ENCODE results near the gene TTC39B.

The TTC39B gene

DNA sequence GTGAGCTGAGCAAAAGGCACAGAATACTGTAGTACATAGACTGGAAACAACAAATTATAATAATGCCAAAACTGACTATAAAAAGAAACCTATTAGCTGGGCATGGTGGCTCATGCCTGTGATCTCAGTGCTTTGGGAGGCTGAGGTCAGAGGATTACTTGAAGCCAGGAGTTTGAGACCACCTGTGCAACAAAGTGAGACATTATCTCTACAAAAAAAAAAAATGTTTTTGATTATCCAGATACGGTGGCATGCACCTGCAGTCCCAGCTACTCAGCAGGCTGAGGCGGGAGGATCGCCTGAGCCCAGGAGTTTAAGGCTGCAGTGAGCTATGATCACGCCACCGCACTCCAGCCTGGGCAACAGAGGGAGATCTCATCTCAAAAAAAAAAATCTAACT, 175.9 kb downstream of the TTC39B start:
- Mint-ChIP-seq H3K4me1 (ENCODE audit: low read depth) (peaks cover 6% of the 10 kb centered on the region), H3K4me3 (no peak overlapping the region), H3K9me3 (no peaks in the 10 kb centered on the region), H3K36me3 (ENCODE audit: low read depth) (no peaks in the 10 kb centered on the region), H3K27ac (no peak overlapping the region), H3K27me3 (ENCODE audit: low read depth) (peaks cover 28% of the 10 kb centered on the region)
- no peak for DNase-seq (ENCODE audit: low spot score)

DNA sequence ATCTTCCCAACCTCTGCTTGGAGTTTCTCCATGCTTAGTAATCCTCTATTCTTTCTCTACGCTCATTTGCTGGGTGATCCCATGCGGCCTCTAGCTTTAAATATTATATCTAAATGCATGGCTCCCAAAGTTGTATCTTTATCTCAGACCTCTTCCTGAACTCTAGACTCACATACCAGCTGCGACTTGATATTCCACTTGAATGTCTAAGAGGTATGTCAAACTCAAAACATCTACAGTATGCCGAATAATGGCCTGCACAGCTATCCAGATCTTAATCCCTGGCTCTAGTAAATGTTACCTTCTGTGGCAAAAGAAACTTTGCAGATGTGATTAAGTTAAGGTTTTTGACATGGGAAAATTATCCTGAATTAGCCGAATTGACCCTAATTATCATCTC, 179.2 kb downstream of the TTC39B start:
- Mint-ChIP-seq H3K27ac (no peak overlapping the region), H3K9me3 (no peaks in the 10 kb centered on the region), H3K4me3 (no peak overlapping the region), H3K27me3 (ENCODE audit: low read depth) (peaks cover 23% of the 10 kb centered on the region), H3K4me1 (ENCODE audit: low read depth) (no peaks in the 10 kb centered on the region), H3K36me3 (ENCODE audit: low read depth) (no peaks in the 10 kb centered on the region)
- no peak for DNase-seq (ENCODE audit: low spot score)

DNA sequence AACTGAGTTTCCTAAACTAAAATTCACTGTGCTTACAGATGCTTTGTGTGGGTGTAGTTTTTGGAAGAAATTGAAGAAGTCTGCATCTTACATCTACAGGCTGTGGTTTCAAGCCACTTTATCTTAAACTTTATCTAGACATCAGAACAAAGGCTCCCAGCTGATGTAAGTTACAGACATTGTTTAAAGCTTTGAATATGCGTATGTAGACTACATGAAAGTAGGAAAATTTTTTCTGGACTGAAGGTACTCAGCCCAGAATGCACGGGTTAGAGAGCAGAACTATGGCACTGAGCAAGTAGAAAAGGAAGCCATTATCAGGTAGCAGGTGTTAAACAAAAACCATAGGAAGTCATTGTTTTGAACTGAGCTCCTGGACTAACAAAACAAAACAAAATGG, 185.4 kb downstream of the TTC39B start:
- peak overlapping the region; percentile 74 for H3K27ac Mint-ChIP-seq
- H3K4me3 Mint-ChIP-seq: peak overlapping the region; percentile 24
- no peak for DNase-seq (ENCODE audit: low spot score)

DNA sequence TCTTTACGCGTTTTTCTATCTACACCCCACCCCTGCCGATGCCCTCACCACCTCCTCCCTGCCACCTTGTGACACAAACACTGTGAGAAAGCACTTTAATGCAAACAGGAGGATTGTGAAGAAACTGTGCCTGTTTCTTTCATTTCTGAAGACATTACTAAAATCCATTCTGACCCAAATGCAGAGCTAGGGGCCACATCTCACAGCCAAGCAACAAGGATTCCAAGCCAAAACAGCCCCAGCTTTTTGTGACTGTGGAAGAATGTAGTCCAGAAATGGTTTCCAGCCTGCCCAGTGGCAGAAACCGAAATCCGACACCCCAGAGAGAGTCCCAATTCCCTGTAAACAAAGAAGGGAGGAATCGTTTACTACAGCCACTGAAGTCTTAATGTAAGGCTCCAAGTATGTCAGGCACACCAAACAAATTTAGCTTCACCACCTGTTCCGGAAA, 190.9 kb downstream of the TTC39B start:
- H3K9me3 Mint-ChIP-seq: no peaks in the 10 kb centered on the region
- no peak overlapping the region for H3K4me3 Mint-ChIP-seq
- H3K4me1 Mint-ChIP-seq (ENCODE audit: low read depth): peaks cover 9% of the 10 kb centered on the region
- DNase-seq (ENCODE audit: low spot score): no peak
- peaks cover 24% of the 10 kb centered on the region for H3K27me3 Mint-ChIP-seq (ENCODE audit: low read depth)
- no peak overlapping the region for H3K27ac Mint-ChIP-seq
- no peaks in the 10 kb centered on the region for H3K36me3 Mint-ChIP-seq (ENCODE audit: low read depth)

More for the DNA sequence above, 185.4 kb downstream of the TTC39B start:
- H3K36me3 Mint-ChIP-seq (ENCODE audit: low read depth): no peaks in the 10 kb centered on the region
- H3K9me3 Mint-ChIP-seq: no peaks in the 10 kb centered on the region
- peaks cover 27% of the 10 kb centered on the region for H3K27me3 Mint-ChIP-seq (ENCODE audit: low read depth)
- peaks cover 20% of the 10 kb centered on the region for H3K4me1 Mint-ChIP-seq (ENCODE audit: low read depth)

DNA sequence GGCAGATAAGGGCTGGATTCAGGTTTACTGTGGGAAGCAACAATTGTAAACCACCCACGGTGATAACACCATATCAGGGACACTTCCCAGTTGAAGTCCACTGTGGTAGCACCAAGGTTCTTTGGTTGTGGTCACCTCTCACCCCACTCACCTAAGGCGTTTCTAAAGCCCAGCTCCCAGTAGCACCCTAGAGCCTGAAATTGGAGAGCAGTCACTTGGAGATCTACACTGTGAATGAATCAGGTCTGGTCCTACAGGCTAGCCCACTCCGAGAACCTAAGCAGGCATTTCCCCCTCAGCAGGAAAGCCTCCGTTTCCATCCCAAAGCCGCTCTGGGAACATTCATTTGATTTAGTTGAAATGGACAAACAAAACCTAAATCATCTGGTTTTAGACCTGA, 191.3 kb downstream of the TTC39B start:
- DNase-seq (ENCODE audit: low spot score): no peak
- Mint-ChIP-seq H3K4me1 (ENCODE audit: low read depth) (peaks cover 6% of the 10 kb centered on the region), H3K27me3 (ENCODE audit: low read depth) (peaks cover 21% of the 10 kb centered on the region), H3K27ac (no peak overlapping the region), H3K36me3 (ENCODE audit: low read depth) (no peaks in the 10 kb centered on the region), H3K4me3 (no peak overlapping the region), H3K9me3 (no peaks in the 10 kb centered on the region)

DNA sequence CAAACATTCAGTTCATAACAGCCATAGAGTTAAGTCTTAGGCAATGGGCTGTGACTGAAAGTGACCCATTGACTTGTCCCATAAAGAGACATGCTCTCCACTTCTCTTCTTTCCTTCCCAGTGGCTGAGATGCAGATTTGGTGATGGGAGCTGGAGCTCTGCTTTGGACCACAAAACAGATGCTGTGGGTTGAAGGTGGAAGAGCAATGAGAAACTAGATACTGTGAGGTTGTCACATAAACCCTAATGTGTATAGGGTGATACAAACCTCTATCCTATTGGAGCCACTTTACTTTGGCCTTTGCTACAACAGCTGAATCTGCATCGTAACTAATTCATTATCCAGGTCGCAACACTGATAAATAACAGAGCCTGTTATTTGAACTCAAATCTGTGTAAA, 192.0 kb downstream of the TTC39B start:
- Mint-ChIP-seq H3K4me3 (no peak overlapping the region), H3K36me3 (ENCODE audit: low read depth) (no peaks in the 10 kb centered on the region), H3K4me1 (ENCODE audit: low read depth) (peaks cover 3% of the 10 kb centered on the region), H3K9me3 (no peaks in the 10 kb centered on the region), H3K27ac (no peak overlapping the region), H3K27me3 (ENCODE audit: low read depth) (peaks cover 16% of the 10 kb centered on the region)
- DNase-seq (ENCODE audit: low spot score): no peak
